HepG2 (cell line): Measurements from ENCODE around the gene IGF2.
"Not testable (repeated sequence)": the region's sequence is repeated elsewhere in the genome, so short reads cannot be mapped to it uniquely, and the experiment has no call there.

Experiments
- DNMT1 ChIP-seq: sonication (generic); formaldehyde crosslinking; IDR thresholded peaks from 2 replicates; pipeline ENCODE4 v1.5.1; 2020; ENCODE audit warnings: mild to moderate bottlenecking, missing genetic modification reagents
- DPF2 ChIP-seq: sonication (generic); formaldehyde crosslinking; IDR thresholded peaks from 2 replicates; pipeline ENCODE4 v1.4.0; 2020; ENCODE audit warnings: mild to moderate bottlenecking, low read depth, missing genetic modification reagents, borderline replicate concordance
- EZH2 ChIP-seq: conservative IDR thresholded peaks from 2 replicates; pipeline ENCODE4 v1.6.1; 2012; ENCODE audit warnings: mild to moderate bottlenecking, low read depth, low read length, moderate library complexity
- NR2F2 ChIP-seq: IDR thresholded peaks from 2 replicates; pipeline ENCODE4 v1.6.1; 2012; ENCODE audit warnings: low read depth, inconsistent platforms, borderline replicate concordance
- SRSF9 ChIP-seq: fragments of 200-400 bp; formaldehyde crosslinking; IDR thresholded peaks from 2 replicates; pipeline ENCODE4 v1.6.1; 2018; ENCODE audit warnings: borderline replicate concordance, mild to moderate bottlenecking, low read depth, low read length; ENCODE audit not compliant: insufficient read depth, poor library complexity, severe bottlenecking
- TF ChIP-seq, protein P1 (sequence below): sonication (generic); formaldehyde crosslinking; IDR thresholded peaks from 2 replicates; pipeline ENCODE4 v1.5.0; 2020; ENCODE audit warnings: mild to moderate bottlenecking, missing genetic modification reagents, moderate library complexity

DNA sequence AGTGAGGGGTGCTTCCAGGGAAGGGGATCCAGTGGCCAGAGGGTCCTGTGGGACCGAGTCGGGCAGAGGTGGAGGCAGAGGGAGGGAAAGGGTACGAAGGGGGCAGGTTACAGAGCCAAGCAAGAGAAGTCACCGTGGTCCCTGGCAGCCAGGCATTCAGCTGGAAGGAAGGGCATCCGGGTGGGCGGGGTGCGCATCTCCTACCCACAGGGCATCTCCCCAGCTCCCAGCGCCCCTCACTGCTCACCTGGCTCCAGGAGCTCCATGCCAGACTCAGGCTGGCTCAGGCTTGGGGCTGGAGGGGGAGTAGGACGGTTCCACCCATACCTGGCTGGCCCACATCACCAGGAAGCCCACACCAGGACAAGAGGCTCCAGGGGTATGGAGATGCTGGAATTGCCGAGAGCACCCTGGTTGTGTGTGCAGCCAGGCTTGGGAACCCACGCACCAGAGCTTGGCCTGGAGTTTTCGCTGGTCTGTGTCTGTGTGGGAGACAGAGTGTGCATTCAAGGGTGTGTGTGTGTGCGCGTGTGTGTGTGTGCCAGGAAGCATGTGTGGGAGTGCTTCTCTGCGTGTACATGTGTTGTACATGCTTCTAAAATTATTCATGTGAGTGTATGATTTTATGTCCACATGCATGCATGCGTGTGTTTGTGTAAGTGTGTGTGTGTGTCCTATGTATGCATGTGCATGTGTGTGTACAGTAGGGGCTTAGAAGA is 39.0 kb upstream of the IGF2 start:
- not testable (repeated sequence) for TF ChIP-seq DPF2; NR2F2; EZH2; DNMT1 (CRISPR knock-in tag); SRSF9
- TF ChIP-seq, protein P1, sequence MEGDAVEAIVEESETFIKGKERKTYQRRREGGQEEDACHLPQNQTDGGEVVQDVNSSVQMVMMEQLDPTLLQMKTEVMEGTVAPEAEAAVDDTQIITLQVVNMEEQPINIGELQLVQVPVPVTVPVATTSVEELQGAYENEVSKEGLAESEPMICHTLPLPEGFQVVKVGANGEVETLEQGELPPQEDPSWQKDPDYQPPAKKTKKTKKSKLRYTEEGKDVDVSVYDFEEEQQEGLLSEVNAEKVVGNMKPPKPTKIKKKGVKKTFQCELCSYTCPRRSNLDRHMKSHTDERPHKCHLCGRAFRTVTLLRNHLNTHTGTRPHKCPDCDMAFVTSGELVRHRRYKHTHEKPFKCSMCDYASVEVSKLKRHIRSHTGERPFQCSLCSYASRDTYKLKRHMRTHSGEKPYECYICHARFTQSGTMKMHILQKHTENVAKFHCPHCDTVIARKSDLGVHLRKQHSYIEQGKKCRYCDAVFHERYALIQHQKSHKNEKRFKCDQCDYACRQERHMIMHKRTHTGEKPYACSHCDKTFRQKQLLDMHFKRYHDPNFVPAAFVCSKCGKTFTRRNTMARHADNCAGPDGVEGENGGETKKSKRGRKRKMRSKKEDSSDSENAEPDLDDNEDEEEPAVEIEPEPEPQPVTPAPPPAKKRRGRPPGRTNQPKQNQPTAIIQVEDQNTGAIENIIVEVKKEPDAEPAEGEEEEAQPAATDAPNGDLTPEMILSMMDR (CRISPR knock-in tag), result not testable (repeated sequence)
